ENCODE results near the gene TRAF7.

TRAF7 gene

DNA sequence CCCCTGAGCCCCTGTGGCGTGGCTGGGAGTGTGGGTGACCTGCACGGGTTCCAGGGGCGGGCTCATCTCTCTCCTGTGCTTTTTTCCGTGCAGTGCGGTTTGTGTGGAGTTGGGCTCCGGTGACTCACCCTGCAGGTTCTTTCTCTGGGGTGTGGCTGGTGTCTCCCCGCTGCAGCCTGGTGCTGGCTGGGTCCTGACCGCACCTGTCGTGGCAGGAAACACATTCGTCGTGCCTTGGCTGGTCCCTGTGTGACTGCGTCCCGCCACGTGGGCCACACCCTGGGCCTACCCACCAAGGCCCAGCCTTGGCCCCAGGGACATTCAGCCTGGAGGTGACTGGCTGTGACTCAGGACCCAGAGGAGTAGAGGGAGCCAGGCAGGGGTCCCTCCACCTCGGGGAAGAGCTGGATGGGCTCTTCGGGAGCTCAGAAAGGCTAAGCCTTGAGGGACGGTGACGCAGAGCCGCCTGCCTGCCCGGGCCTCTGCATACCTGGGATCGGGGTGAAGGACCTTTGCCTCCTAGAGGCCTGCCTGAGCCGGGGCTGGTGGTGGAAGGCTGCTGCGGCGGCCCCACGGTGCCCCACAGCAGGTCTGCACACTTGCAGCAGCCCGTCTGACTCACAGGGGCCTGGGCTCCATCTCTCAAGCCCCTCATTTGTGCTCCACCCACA is 7.8 kb downstream of the TRAF7 start:
- in situ Hi-C loops (cut with HindIII; ENCODE audit: low sequenced_read_pairs) = no loop called here

DNA sequence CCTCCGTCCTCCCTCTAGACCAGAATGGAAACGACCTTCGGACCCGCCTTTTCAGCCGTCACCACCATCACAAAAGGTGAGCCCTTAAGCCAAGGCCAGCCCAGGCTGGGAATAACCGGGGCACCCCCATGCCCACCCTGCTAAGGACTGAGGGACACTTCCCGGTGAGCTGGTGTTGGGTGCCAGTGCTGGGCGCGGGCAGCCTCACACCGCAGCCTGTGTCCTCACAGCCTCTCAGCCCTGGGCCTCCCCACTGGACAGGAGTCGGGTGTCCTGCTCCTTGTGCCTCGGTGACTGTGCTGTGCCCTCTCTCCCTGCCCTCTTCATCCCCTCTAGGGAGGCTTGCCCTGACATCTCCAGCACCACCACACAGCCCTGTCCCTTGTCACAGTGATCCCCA is 10.3 kb downstream of the TRAF7 start:
- in situ Hi-C loops (cut with HindIII; ENCODE audit: low sequenced_read_pairs) = no loop called here

DNA sequence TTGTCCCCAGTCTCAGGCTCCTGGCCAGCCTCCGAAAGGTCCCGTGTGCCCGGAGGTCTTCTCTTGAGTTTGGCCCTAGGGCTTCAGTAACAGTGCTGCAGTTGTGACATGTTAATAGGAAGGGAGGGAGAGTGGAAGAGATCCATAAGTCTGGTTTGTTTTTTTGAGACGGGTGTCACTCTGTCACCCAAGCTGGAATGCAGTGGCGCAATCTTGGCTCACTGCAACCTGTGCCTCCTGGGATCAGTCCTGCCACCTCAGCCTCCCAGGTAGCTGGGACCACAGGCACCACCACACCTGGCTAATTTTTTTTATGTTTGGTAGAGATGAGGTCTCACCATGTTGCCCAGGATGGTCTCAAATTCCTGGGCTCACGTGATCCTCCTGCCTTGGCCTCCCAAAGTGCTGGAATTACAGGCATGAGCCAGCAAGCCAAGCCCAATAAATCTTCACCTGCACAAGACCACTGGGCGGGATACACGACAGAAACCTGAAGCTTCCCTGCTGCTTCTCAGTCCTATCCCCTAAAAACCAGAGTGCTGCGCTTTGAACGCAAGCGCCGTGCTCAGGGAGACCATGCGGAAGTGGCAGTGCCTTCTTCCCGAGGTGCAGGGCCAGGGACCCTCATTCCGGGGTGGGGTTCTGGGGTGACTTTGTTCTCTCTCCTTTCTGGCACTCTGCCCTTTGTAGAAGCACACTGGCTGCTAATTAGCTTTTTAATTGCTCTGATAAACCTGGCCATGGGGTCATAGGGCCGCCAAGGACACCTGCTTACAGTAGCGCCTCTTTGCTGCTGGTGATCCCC is 10.9 kb downstream of the TRAF7 start:
- in situ Hi-C loops (cut with HindIII; ENCODE audit: low sequenced_read_pairs) = no loop called here

DNA sequence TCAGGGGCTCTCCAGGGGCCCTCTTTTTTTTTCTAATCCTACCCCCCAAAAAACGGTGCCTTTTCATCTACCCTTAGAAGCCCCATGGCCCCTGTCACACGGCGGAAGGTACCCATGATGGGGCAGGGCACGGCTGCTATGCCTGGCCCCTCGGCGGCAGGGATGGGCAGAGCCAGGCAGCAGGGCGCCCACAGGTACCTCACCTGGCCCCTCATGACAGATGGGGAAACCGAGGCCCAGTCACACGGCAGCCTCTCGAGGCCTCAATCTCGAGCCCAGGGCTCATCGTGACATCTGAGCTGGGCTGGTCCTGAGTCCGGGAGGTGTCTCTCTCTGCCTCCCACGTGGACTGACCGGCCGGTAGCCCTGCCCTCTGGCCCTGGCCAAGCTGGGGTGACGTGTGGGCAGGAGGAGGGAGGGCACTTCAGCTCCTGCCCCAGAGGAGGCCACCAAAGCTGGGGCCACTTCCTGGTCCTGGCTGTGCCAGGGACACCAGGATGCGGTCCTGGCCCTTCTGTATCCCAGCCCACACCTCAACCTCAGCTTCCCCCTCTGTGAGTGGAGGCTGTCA is 11.6 kb downstream of the TRAF7 start:
- in situ Hi-C loops (cut with HindIII; ENCODE audit: low sequenced_read_pairs) = no loop called here

DNA sequence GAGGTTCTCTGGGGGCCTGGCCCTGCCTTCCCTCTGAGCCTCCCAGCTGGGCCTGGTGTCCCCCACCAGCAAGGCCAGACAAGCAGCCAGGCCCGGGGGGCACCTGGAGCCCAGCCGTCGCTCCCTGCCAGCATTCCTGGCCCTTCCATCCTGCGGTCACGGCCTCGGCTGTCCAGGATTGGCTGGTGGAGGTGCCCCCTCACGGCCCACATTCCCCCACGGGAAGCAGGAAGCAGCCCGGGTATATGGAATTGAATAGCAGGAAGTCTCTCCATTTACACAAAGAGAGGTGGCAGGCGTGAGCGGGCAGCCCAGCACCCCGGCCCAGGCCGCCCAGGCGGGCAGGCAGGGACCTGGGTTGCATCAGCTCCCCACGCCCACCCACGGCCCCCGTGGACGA is 14.5 kb downstream of the TRAF7 start:
- in situ Hi-C loops (cut with HindIII; ENCODE audit: low sequenced_read_pairs) = no loop called here

DNA sequence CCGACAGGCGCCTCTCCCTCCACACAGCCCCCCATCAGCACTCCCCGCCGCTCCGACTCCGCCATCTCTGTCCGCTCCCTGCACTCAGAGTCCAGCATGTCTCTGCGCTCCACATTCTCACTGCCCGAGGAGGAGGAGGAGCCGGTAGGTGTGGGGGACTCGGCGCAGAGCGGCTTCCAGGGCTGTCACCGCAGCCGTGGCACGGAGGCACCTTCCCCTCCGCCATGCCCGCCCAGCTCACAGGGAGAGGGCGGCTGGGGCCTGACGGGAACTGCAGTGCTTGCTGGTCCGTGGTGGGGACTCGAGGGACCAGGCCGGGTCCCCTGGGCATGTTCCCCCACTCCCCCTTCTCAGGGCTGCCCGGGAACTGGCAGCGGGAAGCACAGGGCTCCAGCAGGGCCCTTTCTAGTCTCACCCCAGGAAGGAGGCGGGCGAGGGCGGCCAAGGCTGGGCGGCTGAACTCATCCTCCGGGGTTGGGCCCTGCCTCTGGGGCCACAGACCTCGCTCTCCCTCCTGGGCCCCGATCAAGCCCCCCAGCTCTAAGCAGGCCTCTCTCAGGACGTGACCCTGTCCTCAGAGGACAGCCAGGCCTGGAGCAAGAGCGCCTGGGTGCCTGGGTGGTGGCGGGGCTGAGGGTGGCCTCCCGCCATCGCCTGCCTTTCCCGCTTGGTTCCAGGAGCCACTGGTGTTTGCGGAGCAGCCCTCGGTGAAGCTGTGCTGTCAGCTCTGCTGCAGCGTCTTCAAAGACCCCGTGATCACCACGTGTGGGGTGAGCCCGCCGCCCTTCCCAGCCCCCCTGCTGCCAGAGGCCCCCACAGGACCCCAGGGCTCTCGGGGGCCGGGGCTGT is 15.2 kb downstream of the TRAF7 start:
- in situ Hi-C loops (cut with HindIII; ENCODE audit: low sequenced_read_pairs) = no loop called here

DNA sequence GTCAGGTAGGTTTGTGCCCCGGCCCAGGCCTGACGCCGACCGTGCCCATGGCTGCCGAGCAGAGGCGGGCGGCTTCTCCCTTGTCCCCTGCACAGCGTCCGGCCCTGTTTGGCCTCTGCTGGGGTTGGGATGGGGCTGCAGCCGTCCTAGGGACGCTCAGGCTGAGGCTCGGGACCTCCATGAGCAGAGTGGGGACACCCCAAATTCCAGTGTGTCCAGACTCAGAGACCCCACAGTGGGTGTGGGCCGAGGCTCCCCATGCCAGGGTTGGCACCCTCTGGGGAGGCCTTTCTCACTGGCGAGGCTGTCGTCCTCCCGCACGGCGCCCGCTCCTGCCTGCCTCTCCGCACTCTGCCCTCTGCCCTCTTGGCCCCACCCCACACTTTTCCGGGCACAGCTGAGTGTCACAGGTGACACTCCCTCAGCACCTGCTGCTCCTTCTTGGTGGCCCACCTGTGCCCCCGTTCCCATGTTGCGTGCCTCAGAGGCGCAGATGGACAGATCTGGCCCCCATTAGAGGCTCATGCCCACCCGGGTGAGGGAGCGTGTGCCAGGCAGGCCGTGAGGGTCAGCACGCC is 16.1 kb downstream of the TRAF7 start:
- in situ Hi-C loops (cut with HindIII; ENCODE audit: low sequenced_read_pairs) = no loop called here

DNA sequence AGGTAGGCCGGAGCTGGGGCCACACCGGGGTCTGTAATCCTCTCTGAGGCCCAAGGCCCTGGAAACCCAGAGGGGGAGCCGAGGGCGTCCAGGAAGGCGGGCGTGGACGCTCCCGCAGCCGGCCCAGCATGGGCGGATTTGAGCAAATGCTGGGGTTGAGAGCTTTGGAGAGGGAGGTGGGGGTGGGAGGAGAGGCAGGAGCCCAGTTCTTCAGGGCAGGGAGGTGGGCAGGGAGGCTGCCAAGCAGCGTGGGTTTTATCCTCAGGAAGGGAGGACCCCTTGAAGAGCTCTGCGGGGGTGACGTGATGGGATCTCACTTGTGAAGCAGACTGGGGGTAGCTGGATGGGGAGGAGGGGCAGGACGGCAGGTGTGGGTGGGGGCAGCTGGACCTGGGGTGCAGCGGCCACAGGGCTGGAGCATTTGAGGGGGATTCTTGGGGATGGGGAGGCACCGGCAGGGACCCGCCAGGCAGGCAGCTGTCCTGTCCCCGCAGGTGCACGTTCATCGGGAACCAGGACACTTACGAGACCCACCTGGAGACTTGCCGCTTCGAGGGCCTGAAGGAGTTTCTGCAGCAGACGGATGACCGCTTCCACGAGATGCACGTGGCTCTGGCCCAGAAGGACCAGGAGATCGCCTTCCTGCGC is 17.2 kb downstream of the TRAF7 start:
- in situ Hi-C loops (cut with HindIII; ENCODE audit: low sequenced_read_pairs) = no loop called here

DNA sequence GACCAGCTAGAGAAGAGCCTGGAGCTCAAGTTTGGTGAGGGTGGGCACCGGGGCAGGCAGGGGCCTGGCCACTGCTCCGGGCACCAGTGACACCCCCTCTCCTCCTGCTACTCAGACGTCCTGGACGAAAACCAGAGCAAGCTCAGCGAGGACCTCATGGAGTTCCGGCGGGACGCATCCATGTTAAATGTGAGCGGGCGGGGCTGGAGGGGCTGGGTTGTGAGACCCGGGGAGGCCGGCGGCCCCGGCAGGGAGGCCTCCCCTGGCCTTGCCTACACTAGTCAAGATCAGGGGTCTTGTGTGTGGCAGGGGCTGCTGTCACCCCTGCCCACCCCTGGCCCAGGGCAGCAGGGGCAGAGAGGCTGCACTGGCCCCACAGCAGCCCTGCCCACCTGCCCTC is 17.8 kb downstream of the TRAF7 start:
- in situ Hi-C loops (cut with HindIII; ENCODE audit: low sequenced_read_pairs) = no loop called here

DNA sequence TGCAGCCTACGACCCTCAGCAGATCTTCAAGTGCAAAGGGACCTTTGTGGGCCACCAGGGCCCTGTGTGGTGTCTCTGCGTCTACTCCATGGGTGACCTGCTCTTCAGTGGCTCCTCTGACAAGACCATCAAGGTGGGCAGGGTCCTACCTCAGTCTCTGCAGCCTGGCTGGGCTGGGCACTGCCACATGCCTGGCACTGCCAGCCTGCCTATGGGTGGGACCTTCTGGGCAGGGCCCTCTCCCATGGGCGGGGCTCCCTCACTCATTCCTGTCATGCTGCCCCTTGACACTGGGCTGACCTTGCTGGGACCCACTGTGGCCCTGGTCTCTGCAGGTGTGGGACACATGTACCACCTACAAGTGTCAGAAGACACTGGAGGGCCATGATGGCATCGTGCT is 18.3 kb downstream of the TRAF7 start:
- in situ Hi-C loops (cut with HindIII; ENCODE audit: low sequenced_read_pairs) = no loop called here

DNA sequence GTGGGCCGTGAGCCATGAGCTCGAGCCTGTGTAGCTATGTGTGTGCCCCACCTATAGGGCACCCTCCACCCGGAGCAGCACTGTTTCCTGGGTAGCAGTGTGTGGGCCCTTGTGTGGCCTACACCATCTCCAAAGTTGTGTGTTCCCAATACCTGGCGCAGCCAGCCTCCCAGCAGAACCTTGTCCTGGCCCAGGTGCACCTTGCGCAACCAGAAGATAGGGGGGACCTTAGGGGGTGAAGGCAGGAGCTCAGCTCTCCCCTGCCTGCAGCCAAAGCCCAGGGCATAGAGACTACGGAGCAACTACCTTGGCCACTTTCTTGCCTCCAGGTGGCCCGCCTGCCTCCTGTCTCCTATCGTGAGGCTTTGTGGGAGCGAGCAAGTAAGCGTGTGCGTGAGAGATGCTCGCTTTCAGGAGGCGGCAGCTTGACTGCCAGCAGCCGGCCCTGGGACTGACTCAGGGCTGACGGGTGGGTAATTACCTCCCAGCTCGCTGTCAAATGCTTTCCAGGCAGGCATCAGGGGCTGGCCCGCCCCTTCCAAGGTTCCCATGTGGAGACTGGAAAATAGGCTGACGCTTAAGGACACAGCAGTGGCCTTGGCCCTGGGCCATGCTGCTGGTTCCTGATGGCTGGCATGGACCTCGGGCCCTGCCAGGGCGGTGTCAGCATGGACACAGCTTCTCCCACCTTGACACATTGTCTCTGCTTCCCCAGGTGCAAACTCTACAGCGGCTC is 19.0 kb downstream of the TRAF7 start:
- in situ Hi-C loops (cut with HindIII; ENCODE audit: low sequenced_read_pairs) = no loop called here

DNA sequence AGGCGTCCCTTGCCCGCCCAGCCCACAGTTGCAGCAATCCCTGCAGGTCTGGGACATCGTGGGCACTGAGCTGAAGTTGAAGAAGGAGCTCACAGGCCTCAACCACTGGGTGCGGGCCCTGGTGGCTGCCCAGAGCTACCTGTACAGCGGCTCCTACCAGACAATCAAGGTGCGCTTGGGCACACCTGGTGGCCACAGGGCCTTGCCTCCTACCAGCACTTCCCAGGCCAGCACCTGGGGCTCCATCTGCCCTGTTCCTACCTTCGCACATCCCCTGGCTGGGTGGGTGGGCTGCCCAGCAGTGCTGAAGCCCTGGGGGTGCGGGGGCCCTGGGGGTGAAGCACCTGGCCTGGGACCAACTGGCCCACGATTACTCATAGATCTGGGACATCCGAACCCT is 19.9 kb downstream of the TRAF7 start:
- in situ Hi-C loops (cut with HindIII; ENCODE audit: low sequenced_read_pairs) = no loop called here

DNA sequence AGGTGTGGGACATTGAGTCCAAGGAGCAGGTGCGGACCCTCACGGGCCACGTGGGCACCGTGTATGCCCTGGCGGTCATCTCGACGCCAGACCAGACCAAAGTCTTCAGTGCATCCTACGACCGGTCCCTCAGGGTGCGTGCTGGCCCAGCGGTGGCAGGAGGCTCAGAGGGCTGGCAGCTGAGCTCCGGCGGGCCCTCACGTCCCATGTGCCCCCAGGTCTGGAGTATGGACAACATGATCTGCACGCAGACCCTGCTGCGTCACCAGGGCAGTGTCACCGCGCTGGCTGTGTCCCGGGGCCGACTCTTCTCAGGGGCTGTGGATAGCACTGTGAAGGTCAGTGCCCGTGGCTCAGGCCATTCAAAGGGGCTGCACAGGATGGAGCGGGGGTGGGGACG is 20.5 kb downstream of the TRAF7 start:
- in situ Hi-C loops (cut with HindIII; ENCODE audit: low sequenced_read_pairs) = no loop called here

DNA sequence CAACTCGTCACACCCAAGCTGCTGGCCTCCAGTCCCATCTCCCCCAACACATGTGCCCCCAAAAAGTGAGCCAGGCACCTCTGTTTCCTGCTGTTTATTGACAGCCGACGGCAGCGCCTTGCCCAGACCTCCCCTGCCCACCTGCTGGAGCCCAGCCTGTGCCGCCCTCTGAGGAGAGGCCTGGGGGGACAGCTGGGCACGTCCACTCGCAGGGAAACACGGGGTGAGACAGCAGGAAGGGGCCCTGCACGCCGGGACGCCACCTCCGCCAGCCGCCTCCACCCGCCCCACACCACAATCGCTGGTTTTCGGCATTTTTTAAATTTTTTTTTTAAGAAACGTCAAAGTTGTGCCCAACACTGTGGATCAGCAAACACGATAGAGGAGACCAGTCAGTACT is 21.5 kb downstream of the TRAF7 start:
- in situ Hi-C loops (cut with HindIII; ENCODE audit: low sequenced_read_pairs) = no loop called here

DNA sequence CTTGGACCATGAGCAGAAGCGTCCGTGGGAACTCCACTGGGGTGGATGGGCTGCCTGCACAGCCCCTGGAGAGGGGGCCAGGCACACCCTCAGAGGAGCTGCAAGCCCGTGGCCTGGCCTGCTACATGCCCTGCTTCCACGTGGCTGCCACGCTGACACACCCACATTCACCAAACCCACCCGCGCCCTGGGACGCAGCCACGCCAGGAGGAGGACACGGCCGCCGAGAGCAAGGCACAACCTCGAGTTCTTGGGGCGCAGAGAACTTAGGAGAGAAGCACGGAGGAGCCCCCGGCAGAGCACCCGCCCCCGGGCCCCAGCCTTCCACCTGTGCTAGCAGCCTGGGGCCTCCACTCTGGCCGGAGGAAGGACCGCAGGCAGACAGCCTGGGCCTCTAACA is 22.0 kb downstream of the TRAF7 start:
- in situ Hi-C loops (cut with HindIII; ENCODE audit: low sequenced_read_pairs) = no loop called here

DNA sequence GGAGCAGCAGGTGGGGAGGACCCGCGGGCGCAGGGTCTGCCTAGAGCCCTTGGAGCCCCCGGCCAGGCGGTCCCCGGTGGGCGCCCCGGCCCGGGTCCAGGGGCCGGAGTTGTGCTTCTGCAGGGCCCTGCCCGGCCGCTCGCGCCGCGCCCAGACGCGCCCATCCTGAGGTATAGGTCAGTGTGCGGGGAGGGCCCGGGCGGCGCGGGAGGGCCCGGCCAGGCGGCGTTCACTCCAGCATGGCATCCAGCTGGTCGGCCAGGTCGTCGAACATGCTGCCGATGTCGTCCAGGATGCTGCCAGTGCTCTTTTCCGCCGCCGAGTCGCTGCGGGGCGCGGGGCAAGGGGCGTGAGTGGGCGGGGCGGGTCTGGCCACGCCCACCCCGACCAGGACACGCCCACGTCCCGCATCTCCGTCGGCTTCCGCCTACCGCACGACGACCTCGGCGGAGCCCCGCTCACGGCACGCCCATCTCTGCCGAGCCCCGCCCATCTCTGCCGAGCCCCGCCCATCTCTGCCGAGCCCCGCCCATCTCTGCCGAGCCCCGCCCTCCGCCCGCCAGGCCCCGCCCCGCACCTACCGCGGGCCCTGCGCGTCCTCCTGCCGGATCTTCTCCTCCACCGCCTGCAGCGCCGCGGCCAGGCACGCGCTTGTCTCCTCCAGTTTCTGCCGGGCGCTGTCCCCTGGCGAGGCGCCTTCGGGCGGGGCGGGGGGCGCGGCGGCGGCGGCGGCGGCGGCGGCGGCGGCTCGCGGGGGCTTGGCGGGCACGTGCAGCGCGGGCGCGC is 22.9 kb downstream of the TRAF7 start:
- in situ Hi-C loops (cut with HindIII; ENCODE audit: low sequenced_read_pairs) = no loop called here

DNA sequence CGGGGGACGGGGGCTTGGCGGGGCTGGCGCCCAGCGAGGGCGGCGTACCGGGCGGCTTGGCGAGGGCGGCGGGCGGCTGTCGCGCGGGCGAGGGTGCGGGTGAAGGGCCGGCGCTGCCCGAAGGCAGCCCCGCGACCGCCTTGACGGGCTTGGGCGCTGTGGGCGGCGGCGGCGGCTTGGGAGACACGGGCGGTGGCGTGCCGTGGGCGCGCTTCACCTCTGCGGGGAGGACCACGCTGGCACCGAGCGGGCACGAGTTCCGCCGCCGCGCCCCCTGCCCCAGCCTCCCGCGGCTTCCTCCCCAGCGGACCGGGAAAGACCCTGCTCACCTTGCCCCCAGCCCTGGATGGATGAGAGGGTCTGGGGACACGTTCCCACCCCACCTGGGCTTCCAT is 23.5 kb downstream of the TRAF7 start:
- in situ Hi-C loops (cut with HindIII; ENCODE audit: low sequenced_read_pairs) = no loop called here

DNA sequence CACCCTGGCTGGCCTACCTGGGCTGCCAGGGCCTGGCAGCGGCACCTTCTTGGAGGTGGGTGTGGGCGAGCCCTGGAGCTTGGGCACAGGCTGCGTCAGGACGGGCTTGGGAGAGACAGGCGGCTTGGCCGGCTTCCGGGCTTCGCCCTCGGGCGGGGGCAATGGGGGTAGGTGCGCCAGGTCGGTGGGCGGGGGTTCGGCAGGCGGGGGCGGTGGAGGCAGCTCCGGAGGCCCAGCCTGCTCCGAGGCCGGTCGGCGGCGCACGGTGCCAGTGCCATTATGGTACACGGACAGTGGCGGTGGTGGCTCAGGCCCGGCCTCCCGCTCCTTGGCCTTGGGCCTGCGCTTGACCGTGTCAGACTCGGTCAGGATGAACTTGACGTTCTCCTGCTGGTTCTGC is 24.0 kb downstream of the TRAF7 start:
- in situ Hi-C loops (cut with HindIII; ENCODE audit: low sequenced_read_pairs) = no loop called here

DNA sequence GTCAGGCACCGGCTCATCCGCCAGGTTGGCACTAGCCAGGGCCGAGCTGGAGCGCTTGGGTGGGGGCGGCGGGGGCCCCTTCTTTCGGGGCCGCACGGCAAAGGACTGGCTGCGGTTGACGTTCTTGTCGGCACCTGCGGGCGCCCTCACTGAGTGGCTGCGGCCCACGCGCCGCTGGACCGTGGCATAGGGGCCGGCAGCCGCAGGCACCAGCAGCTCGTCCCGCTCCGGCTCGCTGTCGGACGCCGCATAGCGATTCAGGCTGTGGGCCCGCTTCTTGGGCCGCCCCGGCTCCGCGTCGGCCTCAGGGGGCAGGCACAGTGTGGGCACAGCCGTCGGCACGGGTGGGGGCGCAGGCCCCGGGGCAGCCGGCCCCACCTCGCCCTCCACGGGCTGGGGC is 24.9 kb downstream of the TRAF7 start:
- in situ Hi-C loops (cut with HindIII; ENCODE audit: low sequenced_read_pairs) = no loop called here
